HCT116 (cell line): ENCODE data around the gene STK4. TPM values are rescaled to one million over a fixed set of nuclear protein-coding genes. Genes with fewer than 3 reads are reported as not detected.

Experiments used
- ATAC-seq: fragments of 200-7000 bp; cut with Tn5 transposase; 2 replicates; pipeline ENCODE4 v1.9.1; 2020; ENCODE audit warnings: mild to moderate bottlenecking, moderate library complexity
- BruUV-seq: library from RNA; stranded (reverse); fragments of 400-500 nt; replicated peaks from 2 replicates; lab custom pipeline; 2021; lab: Mats Ljungman, UMichigan
- CTCF ChIA-PET: fragments of 300-600 bp; sonication (Branson Sonifier 250); formaldehyde crosslinking; loops from one replicate; lab custom pipeline; 2021; ENCODE audit warnings: antibody characterized with exemption; lab: Charles Lee
- POLR2A ChIA-PET: fragments of 300-600, 350-600 bp; sonication (Branson Sonifier 250); formaldehyde crosslinking; loops from one replicate; lab custom pipeline; 2021; ENCODE audit warnings: antibody characterized with exemption; lab: Charles Lee
- RAD21 ChIA-PET, 2 experiments: fragments of 300-600 bp; sonication (Branson Sonifier 250); formaldehyde crosslinking; loops; one replicate each; lab custom pipeline; 2023; ENCODE audit warnings: low total read pairs in 2 of 2; ENCODE audit not compliant: uncharacterized antibody in 2 of 2, unreplicated experiment in 2 of 2, low non-redundant PET in 1 of 2; lab: Charles Lee
- DNase-seq: peaks from one replicate; pipeline ENCODE4 v3.0.0-alpha.2; 2010; ENCODE audit warnings: low read depth, low spot score
- H2AFZ ChIP-seq: fragments of 200-600 bp; shearing (Covaris generic), sonication (generic); 2 replicates; pipeline ENCODE4 v1.6.1; 2017; ENCODE audit warnings: low read depth, mixed run types, mixed read lengths, antibody characterized with exemption, low read length; ENCODE audit not compliant: poor library complexity, severe bottlenecking
- H3K27ac ChIP-seq: 2 replicates; pipeline ENCODE4 v1.5.1; 2012; ENCODE audit warnings: low read depth, low read length
- H3K27me3 ChIP-seq: fragments of 200-600 bp; sonication (generic); 2 replicates; pipeline ENCODE4 v1.6.1; 2016; ENCODE audit warnings: mixed run types, low read length, mixed read lengths; ENCODE audit not compliant: insufficient read depth
- H3K36me3 ChIP-seq, 2 experiments: fragments of 200-500 bp in 1 of 2; fragments of 200-600 bp in 1 of 2; sonication (Bioruptor generic) in 1 of 2; sonication (generic) in 1 of 2; 2 replicates each; pipeline versions ENCODE4 v1.5.1 to v1.6.1; 2014 to 2016; ENCODE audit warnings: low read length in 2 of 2, inconsistent platforms in 1 of 2, mixed read lengths in 1 of 2, mixed run types in 1 of 2; ENCODE audit not compliant: insufficient read depth in 2 of 2, control insufficient read depth in 1 of 2
- H3K4me1 ChIP-seq, 2 experiments: fragments of 200-600 bp in 1 of 2; sonication (generic) in 1 of 2; 2 replicates each; pipeline versions ENCODE4 v1.5.1 to v1.6.1; 2012 to 2017; ENCODE audit warnings: low read length in 2 of 2, inconsistent platforms in 1 of 2, mild to moderate bottlenecking in 1 of 2, mixed read lengths in 1 of 2, mixed run types in 1 of 2, moderate library complexity in 1 of 2; ENCODE audit not compliant: insufficient read depth in 2 of 2, control insufficient read depth in 1 of 2
- H3K4me2 ChIP-seq: fragments of 200-600 bp; sonication (generic); 2 replicates; pipeline ENCODE4 v1.6.1; 2017; ENCODE audit warnings: mixed run types, low read length, mixed read lengths
- H3K4me3 ChIP-seq, 2 experiments: fragments of 200-600 bp in 1 of 2; sonication (generic) in 1 of 2; replicated peaks in 1 of 2; 2 replicates each; pipeline ENCODE4 v1.5.1; 2011 to 2016; ENCODE audit warnings: low read length in 2 of 2, control low read depth in 1 of 2, low read depth in 1 of 2, mild to moderate bottlenecking in 1 of 2, mixed read lengths in 1 of 2, mixed run types in 1 of 2
- H3K79me2 ChIP-seq: fragments of 200-600 bp; sonication (generic); 2 replicates; pipeline ENCODE4 v1.6.1; 2017; ENCODE audit warnings: mild to moderate bottlenecking, mixed run types, low read length, moderate library complexity, mixed read lengths; ENCODE audit not compliant: insufficient read depth
- H3K9ac ChIP-seq: fragments of 200-600 bp; sonication (generic); 2 replicates; pipeline ENCODE4 v1.6.1; 2016; ENCODE audit warnings: low read length, mixed read lengths
- H3K9me2 ChIP-seq: fragments of 200-600 bp; sonication (generic), shearing (Covaris generic); 2 replicates; pipeline ENCODE4 v1.6.1; 2017; ENCODE audit warnings: mixed run types, mild to moderate bottlenecking, moderate library complexity; ENCODE audit not compliant: insufficient read depth
- H3K9me3 ChIP-seq, 2 experiments: fragments of 200-500 bp in 1 of 2; fragments of 200-600 bp in 1 of 2; sonication (Bioruptor generic) in 1 of 2; sonication (generic) in 1 of 2; 2 replicates each; pipeline ENCODE4 v1.6.1; 2014 to 2017; ENCODE audit warnings: low read length in 2 of 2, mixed read lengths in 2 of 2, inconsistent platforms in 1 of 2, low read depth in 1 of 2, mild to moderate bottlenecking in 1 of 2, mixed run types in 1 of 2, moderate library complexity in 1 of 2; ENCODE audit not compliant: control insufficient read depth in 1 of 2, insufficient read depth in 1 of 2
- H4K20me1 ChIP-seq: fragments of 200-600 bp; sonication (generic), shearing (Covaris generic); 2 replicates; pipeline ENCODE4 v1.6.1; 2017; ENCODE audit warnings: mixed run types, mild to moderate bottlenecking, moderate library complexity; ENCODE audit not compliant: insufficient read depth
- CBX3 ChIP-seq: IDR thresholded peaks from 2 replicates; pipeline ENCODE4 v1.6.1; 2012; ENCODE audit warnings: low read depth
- CEBPB ChIP-seq: IDR thresholded peaks from 2 replicates; pipeline ENCODE4 v1.6.1; 2012; ENCODE audit warnings: low read depth
- EGR1 ChIP-seq: IDR thresholded peaks from 2 replicates; pipeline ENCODE4 v1.6.1; 2012; ENCODE audit warnings: low read depth
- ELF1 ChIP-seq: IDR thresholded peaks from 2 replicates; pipeline ENCODE4 v1.6.1; 2012; ENCODE audit warnings: low read depth, borderline replicate concordance
- EZH2 ChIP-seq: fragments of 200-600 bp; sonication (generic); IDR thresholded peaks from 2 replicates; pipeline ENCODE4 v1.6.1; 2017; ENCODE audit warnings: antibody characterized with exemption, mixed run types
- EZH2phosphoT487 ChIP-seq: fragments of 200-600 bp; IDR thresholded peaks from 2 replicates; pipeline ENCODE4 v1.6.1; 2018; ENCODE audit warnings: antibody characterized with exemption, borderline replicate concordance
- FOSL1 ChIP-seq: IDR thresholded peaks from 2 replicates; pipeline ENCODE4 v1.6.1; 2012; ENCODE audit warnings: low read depth
- JUND ChIP-seq: IDR thresholded peaks from 2 replicates; pipeline ENCODE4 v1.6.1; 2012
- RAD21 ChIP-seq: IDR thresholded peaks from 2 replicates; pipeline ENCODE4 v1.6.1; 2012; ENCODE audit warnings: low read depth, mild to moderate bottlenecking
- SIN3A ChIP-seq: IDR thresholded peaks from 2 replicates; pipeline ENCODE4 v1.6.1; 2012; ENCODE audit warnings: low read depth
- TCF7L2 ChIP-seq: IDR thresholded peaks from 2 replicates; pipeline ENCODE4 v1.7.0; 2011; ENCODE audit warnings: borderline replicate concordance, inconsistent platforms; ENCODE audit not compliant: insufficient read depth, insufficient read length; ENCODE audit errors: extremely low read depth
- intact Hi-C: fragments of 100-400 bp; cut with micrococcal nuclease; formaldehyde crosslinking; loops from 2 replicates; pipeline ENCODE4 v1.10.0; 2022
- total RNA-seq: library from RNA; stranded (reverse); gene quantifications from one replicate; pipeline ENCODE4 v1.2.1, GENCODE V29; 2021; ENCODE audit not compliant: unreplicated experiment
- TF ChIP-seq, protein P1 (sequence below): IDR thresholded peaks from 2 replicates; pipeline ENCODE4 v1.6.1; 2012; ENCODE audit warnings: low read depth
- TF ChIP-seq, protein P2 (sequence below): IDR thresholded peaks from 2 replicates; pipeline ENCODE4 v1.6.1; 2011; ENCODE audit warnings: mild to moderate bottlenecking, low read length, moderate library complexity; ENCODE audit not compliant: insufficient replicate concordance; ENCODE audit errors: extremely low read depth

STK4 gene
- total RNA-seq, 1 experiment from 2014 or later = 45.4 TPM

DNA sequence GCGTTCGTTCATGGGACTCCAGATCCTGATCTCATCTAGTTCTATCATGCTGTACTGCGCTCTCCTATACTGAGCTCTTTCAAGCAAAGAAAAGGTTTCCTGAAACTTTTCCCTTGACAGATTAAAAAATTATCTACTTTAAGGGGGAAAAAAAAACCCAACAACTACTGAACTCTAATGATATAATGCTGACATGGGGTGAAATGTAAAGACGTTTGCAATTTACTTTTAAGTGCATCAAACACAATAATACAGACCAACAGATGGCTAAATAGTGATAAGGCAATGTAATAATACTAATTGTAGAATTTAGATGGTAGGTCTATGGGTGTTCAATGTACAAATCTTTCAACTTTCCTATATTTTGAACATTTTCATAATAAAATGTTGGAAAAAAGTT, 22.5 kb upstream of the STK4 start:
- POLR2A ChIA-PET = interaction anchor here (1.4 kb wide), 1 partner anchor 16 kb away, joined by 4 read pairs; the partner anchor contains the start of gene TOMM34
- H3K9me2 ChIP-seq = no peaks in the 10 kb centered on the region
- TF ChIP-seq FOSL1 (no peak), EZH2 (no peak), SIN3A (no peak), RAD21 (no peak), CEBPB (no peak), CBX3 (no peak), TCF7L2 (no peak), ELF1 (no peak), EGR1 (no peak), EZH2phosphoT487 (no peak), JUND (no peak)
- TF ChIP-seq, protein P1, sequence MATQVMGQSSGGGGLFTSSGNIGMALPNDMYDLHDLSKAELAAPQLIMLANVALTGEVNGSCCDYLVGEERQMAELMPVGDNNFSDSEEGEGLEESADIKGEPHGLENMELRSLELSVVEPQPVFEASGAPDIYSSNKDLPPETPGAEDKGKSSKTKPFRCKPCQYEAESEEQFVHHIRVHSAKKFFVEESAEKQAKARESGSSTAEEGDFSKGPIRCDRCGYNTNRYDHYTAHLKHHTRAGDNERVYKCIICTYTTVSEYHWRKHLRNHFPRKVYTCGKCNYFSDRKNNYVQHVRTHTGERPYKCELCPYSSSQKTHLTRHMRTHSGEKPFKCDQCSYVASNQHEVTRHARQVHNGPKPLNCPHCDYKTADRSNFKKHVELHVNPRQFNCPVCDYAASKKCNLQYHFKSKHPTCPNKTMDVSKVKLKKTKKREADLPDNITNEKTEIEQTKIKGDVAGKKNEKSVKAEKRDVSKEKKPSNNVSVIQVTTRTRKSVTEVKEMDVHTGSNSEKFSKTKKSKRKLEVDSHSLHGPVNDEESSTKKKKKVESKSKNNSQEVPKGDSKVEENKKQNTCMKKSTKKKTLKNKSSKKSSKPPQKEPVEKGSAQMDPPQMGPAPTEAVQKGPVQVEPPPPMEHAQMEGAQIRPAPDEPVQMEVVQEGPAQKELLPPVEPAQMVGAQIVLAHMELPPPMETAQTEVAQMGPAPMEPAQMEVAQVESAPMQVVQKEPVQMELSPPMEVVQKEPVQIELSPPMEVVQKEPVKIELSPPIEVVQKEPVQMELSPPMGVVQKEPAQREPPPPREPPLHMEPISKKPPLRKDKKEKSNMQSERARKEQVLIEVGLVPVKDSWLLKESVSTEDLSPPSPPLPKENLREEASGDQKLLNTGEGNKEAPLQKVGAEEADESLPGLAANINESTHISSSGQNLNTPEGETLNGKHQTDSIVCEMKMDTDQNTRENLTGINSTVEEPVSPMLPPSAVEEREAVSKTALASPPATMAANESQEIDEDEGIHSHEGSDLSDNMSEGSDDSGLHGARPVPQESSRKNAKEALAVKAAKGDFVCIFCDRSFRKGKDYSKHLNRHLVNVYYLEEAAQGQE = no peak
- TF ChIP-seq, protein P2, sequence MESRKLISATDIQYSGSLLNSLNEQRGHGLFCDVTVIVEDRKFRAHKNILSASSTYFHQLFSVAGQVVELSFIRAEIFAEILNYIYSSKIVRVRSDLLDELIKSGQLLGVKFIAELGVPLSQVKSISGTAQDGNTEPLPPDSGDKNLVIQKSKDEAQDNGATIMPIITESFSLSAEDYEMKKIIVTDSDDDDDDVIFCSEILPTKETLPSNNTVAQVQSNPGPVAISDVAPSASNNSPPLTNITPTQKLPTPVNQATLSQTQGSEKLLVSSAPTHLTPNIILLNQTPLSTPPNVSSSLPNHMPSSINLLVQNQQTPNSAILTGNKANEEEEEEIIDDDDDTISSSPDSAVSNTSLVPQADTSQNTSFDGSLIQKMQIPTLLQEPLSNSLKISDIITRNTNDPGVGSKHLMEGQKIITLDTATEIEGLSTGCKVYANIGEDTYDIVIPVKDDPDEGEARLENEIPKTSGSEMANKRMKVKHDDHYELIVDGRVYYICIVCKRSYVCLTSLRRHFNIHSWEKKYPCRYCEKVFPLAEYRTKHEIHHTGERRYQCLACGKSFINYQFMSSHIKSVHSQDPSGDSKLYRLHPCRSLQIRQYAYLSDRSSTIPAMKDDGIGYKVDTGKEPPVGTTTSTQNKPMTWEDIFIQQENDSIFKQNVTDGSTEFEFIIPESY = no peak
- H3K36me3 ChIP-seq = peaks cover 39 to 61% of the 10 kb centered on the region in 2 experiments; a peak in 3 of 4 replicates
- RAD21 ChIA-PET = no interaction called here
- H3K4me3 ChIP-seq = no peak overlapping the region
- DNase-seq = no peak
- H3K27ac ChIP-seq = no peak overlapping the region
- no peak for ATAC-seq
- 0 out of 2 replicates have a peak, but pooled peaks cover 3% of the 10 kb centered on the region for H3K79me2 ChIP-seq
- no TSS peak for BruUV-seq
- no peak overlapping the region for H2AFZ ChIP-seq
- no peaks in the 10 kb centered on the region for H3K4me1 ChIP-seq
- H3K4me2 ChIP-seq = no peak overlapping the region
- no peak overlapping the region for H3K9ac ChIP-seq
- H3K9me3 ChIP-seq = no peaks in the 10 kb centered on the region
- H4K20me1 ChIP-seq = no peaks in the 10 kb centered on the region
- no peaks in the 10 kb centered on the region for H3K27me3 ChIP-seq
- intact Hi-C loops = no loop called here
- CTCF ChIA-PET = no interaction called here
